GM18526 (cell line): ENCODE data around the gene C14orf119.

ENCODE experiments used
- POLR2A ChIP-seq: IDR thresholded peaks from 3 replicates; pipeline ENCODE4 v1.6.1; 2011; ENCODE audit not compliant: insufficient read length; ENCODE audit errors: extremely low read depth

The C14orf119 gene

GRCh38 chr14:23137192-23137812 is 42.0 kb downstream of the C14orf119 start:
- no peak for TF ChIP-seq POLR2A

- no peak for TF ChIP-seq POLR2A
Measured at GRCh38 chr14:23137813-23138535, 42.7 kb downstream of the C14orf119 start.

DNA sequence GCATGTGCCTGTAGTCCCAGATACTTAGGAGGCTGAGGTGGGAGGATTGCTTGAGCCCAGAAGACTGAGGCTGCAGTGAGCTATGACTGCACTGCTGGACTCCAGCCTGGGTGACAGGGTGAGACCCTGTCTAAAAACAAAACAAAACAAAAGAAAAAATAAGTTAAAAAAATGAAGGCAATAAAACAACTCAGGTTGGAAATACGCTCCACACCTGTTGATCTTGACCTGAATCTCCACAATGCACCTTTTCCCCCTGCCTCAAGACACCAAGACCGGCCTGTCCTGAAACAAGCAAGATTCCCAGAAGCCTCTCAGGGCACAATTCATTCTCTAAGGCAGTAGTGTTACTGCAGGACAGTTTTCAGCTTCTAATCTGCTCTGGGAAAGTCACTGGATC is 44.6 kb downstream of the C14orf119 start:
- no peak for TF ChIP-seq POLR2A

GRCh38 chr14:23140371-23140770 is 45.1 kb downstream of the C14orf119 start:
- TF ChIP-seq POLR2A = no peak

- TF ChIP-seq POLR2A = no peak
Measured at GRCh38 chr14:23141706-23142444, 46.6 kb downstream of the C14orf119 start.

GRCh38 chr14:23142826-23143225 is 47.5 kb downstream of the C14orf119 start:
- no peak for TF ChIP-seq POLR2A

- TF ChIP-seq POLR2A = no peak
Measured at GRCh38 chr14:23143911-23144310, 48.6 kb downstream of the C14orf119 start.

- no peak for TF ChIP-seq POLR2A
Measured at GRCh38 chr14:23145794-23146350, 50.6 kb downstream of the C14orf119 start.

DNA sequence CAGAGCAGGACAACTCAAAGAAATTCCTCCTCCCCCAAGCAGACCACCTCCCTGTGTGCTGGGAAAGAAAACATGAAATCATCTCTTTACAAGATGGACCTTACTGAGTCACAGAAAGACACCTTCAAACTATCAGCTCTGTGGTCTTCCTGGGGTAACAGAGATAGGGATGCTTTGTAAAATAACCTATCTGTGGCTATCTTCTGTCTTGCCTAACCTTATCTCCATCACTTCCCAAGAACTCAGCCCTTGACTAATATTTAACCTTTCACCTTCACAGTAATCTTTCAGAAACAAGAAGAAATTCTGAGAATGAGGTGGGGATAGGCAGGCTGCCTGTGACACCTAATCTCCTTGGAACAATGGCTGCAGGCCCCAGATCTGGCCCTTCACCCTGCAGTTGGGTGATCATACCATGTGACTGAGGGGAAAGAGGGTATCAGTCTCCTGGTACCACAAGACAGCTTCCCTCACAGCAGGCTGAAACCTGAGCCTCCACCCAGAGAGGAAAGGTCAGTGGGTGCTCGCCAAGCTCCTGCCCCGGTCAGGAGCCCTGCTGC is 51.1 kb downstream of the C14orf119 start:
- no peak for TF ChIP-seq POLR2A

DNA sequence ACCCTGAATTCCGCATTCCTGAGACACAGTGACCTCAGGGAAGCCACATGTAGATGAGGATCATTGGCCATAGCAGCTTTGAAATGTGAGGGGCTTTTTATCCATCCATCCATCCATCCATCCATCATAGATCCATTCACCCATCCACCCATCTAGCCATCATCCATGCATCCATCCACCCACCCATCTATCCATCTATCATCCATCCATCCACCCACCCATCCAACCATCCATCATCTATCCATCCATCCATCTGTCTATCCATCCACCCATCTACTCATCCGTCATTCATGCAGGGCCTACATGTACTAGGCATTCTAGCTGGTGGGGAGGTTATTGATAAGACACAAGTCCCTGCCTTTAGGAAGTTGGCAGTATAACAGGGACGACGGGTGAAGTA is 51.7 kb downstream of the C14orf119 start:
- no peak for TF ChIP-seq POLR2A

GRCh38 chr14:23147676-23148075 is 52.4 kb downstream of the C14orf119 start:
- TF ChIP-seq POLR2A = no peak

DNA sequence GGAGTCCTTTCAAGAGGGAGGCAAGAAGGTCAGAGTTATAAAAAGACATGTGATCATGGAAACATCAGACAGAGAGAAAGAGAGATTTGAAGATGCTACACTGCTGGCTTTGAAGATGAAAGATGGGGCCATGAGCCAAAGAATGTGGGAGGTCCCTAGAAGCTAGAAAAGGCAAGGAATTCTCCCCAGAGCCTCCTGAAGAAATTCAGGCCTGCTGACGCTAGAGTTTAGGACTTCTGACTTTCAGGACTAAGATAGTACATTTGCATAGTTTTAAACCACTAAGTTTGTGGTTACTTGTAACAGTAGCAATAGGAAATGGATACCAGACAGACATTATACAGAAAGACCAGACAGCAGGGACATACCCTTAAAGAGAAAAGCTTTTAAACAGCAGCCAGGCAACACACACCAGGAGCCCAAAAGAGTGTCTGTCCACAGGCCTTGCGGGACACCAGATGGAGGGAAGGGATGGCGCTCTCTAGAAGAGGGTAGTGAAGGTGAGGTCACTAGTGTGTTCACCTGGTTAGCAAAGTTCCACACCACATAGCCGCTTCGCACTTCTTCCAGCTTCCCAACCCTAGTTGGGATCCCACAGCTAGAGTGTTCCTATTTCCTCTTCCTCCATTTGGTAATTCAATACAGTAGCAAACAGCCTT is 53.4 kb downstream of the C14orf119 start:
- TF ChIP-seq POLR2A = no peak

- no peak for TF ChIP-seq POLR2A
Measured at GRCh38 chr14:23149745-23150144, 54.4 kb downstream of the C14orf119 start.
